Stimulated activated CD8-positive, alpha-beta memory T cell treated with anti-CD3 and anti-CD28 coated beads, Interleukin-4, amount 100 ng/mL, for 1 hour (primary cell): Measurements from ENCODE around the gene IL2RA.
A peak's percentile ranks its signal among the peaks of the same experiment; 100 is the strongest.

Experiments used
- DNase-seq, 2 donors: peaks; one replicate each; pipeline ENCODE4 v3.0.0-alpha.2; 2020; ENCODE audit warnings: low read depth in 2 of 2, low spot score in 1 of 2

Gene IL2RA

GRCh38 chr10:6059506-6059905 lies 2.7 kb downstream of the IL2RA start:
- no peak for DNase-seq

- DNase-seq: no peak
These were observed 3.3 kb downstream of the IL2RA start for GRCh38 chr10:6058682-6059475.

GRCh38 chr10:6056411-6057135 lies 5.6 kb downstream of the IL2RA start:
- DNase-seq: no peak

GRCh38 chr10:6055929-6056328 lies 6.2 kb downstream of the IL2RA start:
- no peak for DNase-seq

GRCh38 chr10:6054884-6055283 lies 7.3 kb downstream of the IL2RA start:
- DNase-seq: no peak

GRCh38 chr10:6053816-6054631 lies 8.1 kb downstream of the IL2RA start:
- no peak for DNase-seq

GRCh38 chr10:6053303-6053702 lies 8.9 kb downstream of the IL2RA start:
- DNase-seq: no peak

GRCh38 chr10:6052247-6053221 lies 9.6 kb downstream of the IL2RA start:
- peak; percentile 56 to 69 for DNase-seq

- peak; percentile 59 to 70 for DNase-seq
These were observed 11.2 kb downstream of the IL2RA start for GRCh38 chr10:6050801-6051445.

- no peak for DNase-seq
These were observed 13.2 kb downstream of the IL2RA start for GRCh38 chr10:6049031-6049400.

GRCh38 chr10:6048281-6049030 lies 13.7 kb downstream of the IL2RA start:
- DNase-seq: no peak

GRCh38 chr10:6047847-6048246 lies 14.3 kb downstream of the IL2RA start:
- DNase-seq: no peak

- DNase-seq: no peak
These were observed 15.2 kb downstream of the IL2RA start for GRCh38 chr10:6046773-6047611.

GRCh38 chr10:6045878-6046772 lies 16.0 kb downstream of the IL2RA start:
- DNase-seq: no peak

- DNase-seq: no peak
These were observed 16.8 kb downstream of the IL2RA start for GRCh38 chr10:6045314-6045848.

GRCh38 chr10:6044751-6045313 lies 17.3 kb downstream of the IL2RA start:
- no peak for DNase-seq

- DNase-seq: no peak
These were observed 18.1 kb downstream of the IL2RA start for GRCh38 chr10:6044060-6044459.
